ENCODE data around the gene HDAC1.

The HDAC1 gene

DNA sequence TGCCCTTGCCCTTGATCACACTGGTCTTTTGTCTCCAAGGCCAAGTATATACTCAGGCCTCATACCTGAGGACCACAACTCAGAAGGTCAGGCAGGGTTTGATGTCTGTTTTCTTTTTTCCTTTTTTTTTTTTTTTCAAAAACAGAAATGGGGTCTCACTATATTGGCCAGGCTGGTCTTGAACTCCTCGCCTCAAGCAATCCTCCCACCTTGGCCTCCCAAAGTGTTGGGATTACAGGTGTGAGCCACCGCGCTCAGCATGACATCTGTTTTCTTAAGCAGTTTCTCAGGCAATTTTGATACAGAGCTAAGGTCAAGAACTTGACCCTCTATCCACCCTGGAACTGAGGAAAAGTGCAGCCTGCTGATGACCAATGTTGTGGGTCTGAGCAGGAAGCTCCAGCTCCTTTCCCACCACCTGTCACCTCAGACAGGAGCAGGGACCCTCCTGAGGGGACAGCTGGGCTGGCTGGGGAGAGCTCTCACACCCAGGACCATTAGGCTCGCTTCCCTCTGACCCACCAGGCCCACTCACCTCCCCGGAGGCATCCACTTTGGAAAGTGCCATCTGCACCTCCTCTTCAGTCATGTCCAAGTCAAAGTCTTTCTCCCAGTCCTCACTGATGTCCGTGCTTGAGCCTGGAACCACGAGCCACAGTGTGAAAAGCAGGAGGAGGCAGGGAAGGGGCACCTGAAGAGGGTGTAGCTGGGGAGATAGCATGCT lies 76.2 kb downstream of the HDAC1 start:
- no peak for DNase-seq (ENCODE audit: low read depth, low spot score)

DNA sequence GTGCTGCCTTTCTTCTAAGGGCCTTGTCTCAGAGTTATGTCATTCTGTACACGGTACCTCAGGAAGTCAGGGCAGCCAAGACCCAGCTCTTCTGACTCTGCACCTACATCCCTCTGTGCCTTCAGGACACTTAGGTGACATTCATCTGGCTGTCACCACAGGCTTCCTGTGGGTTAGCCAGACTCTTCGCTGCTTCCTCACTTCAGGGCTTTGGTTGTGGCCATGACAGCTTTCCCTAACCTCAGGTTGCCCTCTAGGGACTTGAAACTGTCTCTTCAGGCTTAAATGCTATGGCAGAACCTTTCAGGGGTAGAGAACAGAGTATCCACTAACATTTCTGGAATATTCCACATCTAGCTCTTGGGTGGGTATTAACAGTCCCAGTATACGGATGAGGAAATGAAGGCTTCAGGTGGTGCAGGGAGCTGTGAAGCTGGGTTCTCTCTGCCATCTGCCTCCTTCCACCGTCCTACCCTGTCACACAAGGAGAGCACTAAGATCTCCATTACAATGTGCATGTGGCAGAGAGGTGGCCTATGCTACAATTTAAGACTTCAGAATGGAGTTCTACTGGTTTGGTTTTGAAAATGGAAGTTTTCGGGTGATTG lies 80.4 kb downstream of the HDAC1 start:
- DNase-seq (ENCODE audit: low read depth, low spot score): no peak

GRCh38 chr1:32373996-32374592 lies 82.2 kb downstream of the HDAC1 start:
- no peak for DNase-seq (ENCODE audit: low read depth, low spot score)

GRCh38 chr1:32376199-32376598 lies 84.3 kb downstream of the HDAC1 start:
- DNase-seq (ENCODE audit: low read depth, low spot score): no peak

DNA sequence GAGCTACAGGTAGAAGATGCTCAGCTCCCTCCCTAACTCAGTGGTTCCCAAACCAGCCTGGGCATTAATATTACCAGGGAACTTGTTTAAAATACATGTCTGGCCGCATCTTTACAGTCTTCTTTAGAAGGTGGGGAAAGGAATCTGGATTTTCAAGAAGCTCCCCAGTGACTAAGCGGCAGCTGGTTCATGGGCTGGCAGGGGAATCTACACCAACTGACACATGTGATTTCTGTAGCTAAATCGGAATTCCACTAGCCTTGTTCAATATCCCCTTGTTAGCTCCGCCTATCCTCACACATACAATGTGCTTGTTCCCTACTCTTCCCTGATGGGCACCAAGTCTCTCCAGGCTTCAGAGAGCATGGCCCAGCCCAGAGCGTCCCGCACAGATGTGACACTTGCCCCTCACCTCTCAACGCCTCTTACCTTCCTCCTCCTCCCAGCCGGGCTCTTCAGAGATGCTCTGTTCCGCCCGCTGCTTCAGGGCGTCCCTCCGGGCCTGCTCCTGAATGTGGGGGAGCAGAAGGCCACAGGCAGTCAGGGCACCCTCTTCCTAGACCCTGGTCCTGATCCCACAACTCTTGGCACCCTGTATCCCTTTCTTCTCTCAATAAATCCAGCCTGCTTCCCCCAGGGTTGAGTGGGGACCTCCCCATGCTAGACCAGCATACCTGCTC lies 85.8 kb downstream of the HDAC1 start:
- no peak for DNase-seq (ENCODE audit: low read depth, low spot score)

- DNase-seq (ENCODE audit: low read depth, low spot score): no peak
Measured at GRCh38 chr1:32380057-32380456, 88.2 kb downstream of the HDAC1 start.
